Left ventricle myocardium inferior (tissue), 1 donor: ENCODE data around the gene PCDHA1. TPM values are rescaled to one million over a fixed set of nuclear protein-coding genes. Genes with fewer than 3 reads are reported as not detected.

Experiments
- DNase-seq: peaks from one replicate; pipeline ENCODE4 v3.0.0-alpha.2; 2020
- H3K27ac ChIP-seq: fragments of 200-600 bp; replicated peaks from 2 replicates; pipeline ENCODE4 v1.8.0; 2021
- H3K27me3 ChIP-seq: fragments of 200-600 bp; 2 replicates; pipeline ENCODE4 v1.8.0; 2021; ENCODE audit warnings: low read depth
- H3K36me3 ChIP-seq: fragments of 200-600 bp; 2 replicates; pipeline ENCODE4 v1.8.0; 2021
- H3K4me1 ChIP-seq: fragments of 200-600 bp; 2 replicates; pipeline ENCODE4 v1.8.0; 2021
- H3K4me3 ChIP-seq: fragments of 200-600 bp; 2 replicates; pipeline ENCODE4 v1.8.0; 2021; ENCODE audit warnings: mild to moderate bottlenecking, moderate library complexity
- H3K9me3 ChIP-seq: fragments of 200-600 bp; replicated peaks from 2 replicates; pipeline ENCODE4 v1.8.0; 2021
- CTCF ChIP-seq: fragments of 200-600 bp; IDR thresholded peaks from 2 replicates; pipeline ENCODE4 v1.8.0; 2021; ENCODE audit warnings: antibody characterized with exemption, mild to moderate bottlenecking, borderline replicate concordance
- intact Hi-C: fragments of 100-400 bp; cut with micrococcal nuclease; formaldehyde crosslinking; loops from one replicate; pipeline ENCODE4 v1.11.0; 2022
- total RNA-seq: library from RNA; stranded (reverse); fragmentation: NEBNext Ultra II Directional; extraction: Animal tissue kit (Norgen Biotek cat#: 25700); gene quantifications from one replicate; pipeline ENCODE4 v1.2.1, GENCODE V29; 2021
- donor health status: DM: no; HTN: yes; CAD: no; lungs with severe emphysema.

Gene PCDHA1
- total RNA-seq, 1 donor from 2014 or later, result not detected

DNA sequence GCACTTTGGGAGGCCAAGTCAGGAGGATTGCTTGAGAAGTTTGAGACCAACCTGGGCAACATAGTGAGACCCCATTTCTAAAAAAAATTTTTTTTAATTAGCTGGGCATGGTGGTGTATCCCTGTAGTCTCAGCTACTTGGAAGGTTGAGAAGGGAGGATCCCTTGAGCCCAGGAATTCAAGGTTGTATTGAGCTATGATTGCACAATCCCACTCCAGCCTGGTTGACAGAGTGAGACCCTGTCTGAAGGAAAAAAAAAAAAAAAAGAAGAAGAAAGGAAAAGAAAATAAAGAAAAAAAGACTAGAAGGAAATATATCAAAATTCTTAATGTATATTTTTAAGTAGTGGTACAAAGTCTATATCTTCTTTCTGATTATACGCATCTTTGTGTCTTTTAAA is 236.4 kb downstream of the PCDHA1 start:
- H3K4me3 ChIP-seq, result no peak overlapping the region
- DNase-seq, result no peak

DNA sequence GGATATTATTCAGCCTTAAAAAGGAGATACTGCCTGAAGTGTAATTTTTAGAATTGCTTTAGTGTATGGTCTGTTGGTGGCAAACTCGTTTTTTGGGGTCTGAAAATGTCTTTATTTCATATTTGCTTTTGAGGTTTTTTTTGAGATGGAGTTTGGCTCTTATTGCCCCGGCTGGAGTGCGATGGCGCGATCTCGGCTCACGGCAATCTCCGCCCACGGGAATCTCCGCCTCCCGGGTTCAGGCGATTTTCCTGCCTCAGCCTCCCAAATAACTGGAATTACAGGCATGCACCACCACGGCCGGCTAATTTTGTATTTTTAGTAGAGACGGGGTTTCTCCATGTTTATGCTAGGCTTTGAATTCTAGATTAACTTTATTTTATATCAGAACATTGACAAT is 245.1 kb downstream of the PCDHA1 start:
- intact Hi-C loops, result no loop called here
- Histone ChIP-seq H3K27ac (no peak overlapping the region), H3K9me3 (no peaks in the 10 kb centered on the region), H3K4me3 (no peak overlapping the region), H3K4me1 (no peaks in the 10 kb centered on the region), H3K27me3 (peaks cover 25% of the 10 kb centered on the region), H3K36me3 (no peaks in the 10 kb centered on the region)
- no peak for DNase-seq
- no peak for TF ChIP-seq CTCF

More for the DNA sequence above, 236.4 kb downstream of the PCDHA1 start:
- Histone ChIP-seq H3K9me3 (peaks cover 4% of the 10 kb centered on the region), H3K4me1 (no peaks in the 10 kb centered on the region), H3K27ac (no peak overlapping the region), H3K36me3 (no peaks in the 10 kb centered on the region), H3K27me3 (peaks cover 6% of the 10 kb centered on the region)
- intact Hi-C loops, result no loop called here
- no peak for TF ChIP-seq CTCF

DNA sequence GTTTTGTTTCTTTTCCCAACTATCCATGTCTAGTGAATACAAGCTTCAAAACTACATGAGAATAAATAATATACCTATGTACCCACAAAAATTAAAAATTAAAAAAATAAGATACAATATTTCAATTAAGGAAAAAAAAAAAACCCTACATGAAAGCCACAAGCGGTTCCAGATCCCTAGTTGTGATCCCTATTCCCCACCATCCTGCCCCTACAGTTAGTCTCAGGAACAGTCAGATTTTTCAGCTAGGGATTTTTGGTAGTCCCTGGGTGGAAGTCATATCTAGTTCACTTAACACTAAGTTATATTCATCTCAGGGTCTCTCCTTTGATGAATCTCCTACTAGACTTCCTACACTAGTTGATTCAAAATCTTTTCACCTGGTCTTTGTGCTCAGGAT is 246.7 kb downstream of the PCDHA1 start:
- intact Hi-C loops, result no loop called here
- Histone ChIP-seq H3K9me3 (no peaks in the 10 kb centered on the region), H3K36me3 (no peaks in the 10 kb centered on the region), H3K27ac (no peak overlapping the region), H3K4me3 (no peak overlapping the region), H3K27me3 (peaks cover 25% of the 10 kb centered on the region), H3K4me1 (no peaks in the 10 kb centered on the region)
- no peak for DNase-seq
- no peak for TF ChIP-seq CTCF

DNA sequence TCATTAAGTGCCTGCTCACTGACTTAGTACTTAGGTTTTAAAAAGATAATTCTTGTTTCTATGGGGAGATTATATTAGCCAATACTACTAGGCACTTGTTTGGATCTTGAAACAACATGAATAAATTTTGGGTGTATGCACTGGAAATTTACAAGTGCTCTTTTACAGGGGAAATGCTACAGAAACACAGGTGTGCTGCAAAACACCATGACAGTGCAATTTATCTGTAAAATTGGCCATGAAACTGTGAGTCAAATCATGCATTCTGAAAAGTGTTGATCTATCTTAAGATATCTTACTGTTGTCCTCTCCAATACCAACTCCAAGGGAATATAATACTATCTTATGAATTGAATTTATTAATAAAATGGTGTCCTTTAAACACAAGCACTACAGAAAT is 253.1 kb downstream of the PCDHA1 start:
- H3K9me3 ChIP-seq, result no peaks in the 10 kb centered on the region
- TF ChIP-seq CTCF, result no peak
- DNase-seq, result no peak
- intact Hi-C loops, result no loop called here
- H3K4me1 ChIP-seq, result peaks cover 13% of the 10 kb centered on the region
- H3K36me3 ChIP-seq, result no peaks in the 10 kb centered on the region
- no peak overlapping the region for H3K27ac ChIP-seq
- no peak overlapping the region for H3K4me3 ChIP-seq
- H3K27me3 ChIP-seq, result peaks cover 19% of the 10 kb centered on the region

GRCh38 chr5:141039517-141039916 is 253.6 kb downstream of the PCDHA1 start:
- Histone ChIP-seq H3K4me1 (peaks cover 13% of the 10 kb centered on the region), H3K4me3 (no peak overlapping the region), H3K27me3 (peaks cover 23% of the 10 kb centered on the region), H3K27ac (no peak overlapping the region), H3K9me3 (no peaks in the 10 kb centered on the region), H3K36me3 (no peaks in the 10 kb centered on the region)
- DNase-seq, result no peak
- intact Hi-C loops, result no loop called here
- TF ChIP-seq CTCF, result no peak
